ENCODE data around the gene ING2.
A peak's percentile ranks its signal among the peaks of the same experiment; 100 is the strongest.

The ING2 gene

DNA sequence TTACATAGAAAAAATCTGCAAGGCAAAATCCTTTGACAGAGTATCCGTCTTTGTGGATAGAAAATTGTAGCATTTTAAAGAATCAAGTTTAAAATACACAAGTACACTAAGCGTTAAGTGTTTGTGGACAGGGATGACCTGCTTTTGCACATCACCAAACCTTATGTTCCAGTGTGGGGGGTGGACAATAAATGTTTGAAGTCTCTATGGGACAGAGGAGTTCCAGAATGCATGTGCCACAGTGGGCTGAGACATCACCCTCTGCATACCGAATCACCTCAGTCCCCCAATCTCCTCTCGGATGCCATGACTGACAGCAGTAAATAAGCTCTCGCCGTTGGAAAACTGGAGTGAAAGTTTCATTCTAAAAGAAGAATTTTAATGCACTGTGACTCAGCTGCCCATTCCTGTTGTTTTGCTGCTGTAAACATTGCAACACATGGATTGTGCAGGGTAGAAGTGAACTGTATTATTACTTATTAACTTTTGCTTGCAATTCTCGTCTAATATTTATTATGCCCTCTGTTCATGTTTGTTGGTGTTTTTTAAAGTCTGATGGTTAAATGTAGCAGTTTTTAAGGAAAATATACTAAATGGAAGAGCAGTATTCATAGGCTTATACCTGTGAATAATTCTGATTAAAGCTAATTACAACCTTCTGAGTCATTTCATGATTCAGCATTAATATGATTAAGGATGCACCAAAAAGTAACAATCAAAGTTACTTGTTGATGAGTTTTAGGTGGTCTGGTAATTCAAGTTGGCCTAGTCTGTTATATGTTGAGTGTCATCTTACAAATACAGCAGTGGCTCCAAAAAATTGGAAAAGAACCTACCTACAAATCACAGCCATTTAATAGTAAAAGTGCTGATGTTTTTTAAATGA is 36.4 kb upstream of the ING2 start:
- in situ Hi-C loops (cut with MboI; ENCODE audit: low pct_unique_long_range_greater_than_20kb, low sequenced_read_pairs, unreplicated experiment), result no loop called here
- no peak for DNase-seq (ENCODE audit: low spot score)
- TF ChIP-seq, protein P1, sequence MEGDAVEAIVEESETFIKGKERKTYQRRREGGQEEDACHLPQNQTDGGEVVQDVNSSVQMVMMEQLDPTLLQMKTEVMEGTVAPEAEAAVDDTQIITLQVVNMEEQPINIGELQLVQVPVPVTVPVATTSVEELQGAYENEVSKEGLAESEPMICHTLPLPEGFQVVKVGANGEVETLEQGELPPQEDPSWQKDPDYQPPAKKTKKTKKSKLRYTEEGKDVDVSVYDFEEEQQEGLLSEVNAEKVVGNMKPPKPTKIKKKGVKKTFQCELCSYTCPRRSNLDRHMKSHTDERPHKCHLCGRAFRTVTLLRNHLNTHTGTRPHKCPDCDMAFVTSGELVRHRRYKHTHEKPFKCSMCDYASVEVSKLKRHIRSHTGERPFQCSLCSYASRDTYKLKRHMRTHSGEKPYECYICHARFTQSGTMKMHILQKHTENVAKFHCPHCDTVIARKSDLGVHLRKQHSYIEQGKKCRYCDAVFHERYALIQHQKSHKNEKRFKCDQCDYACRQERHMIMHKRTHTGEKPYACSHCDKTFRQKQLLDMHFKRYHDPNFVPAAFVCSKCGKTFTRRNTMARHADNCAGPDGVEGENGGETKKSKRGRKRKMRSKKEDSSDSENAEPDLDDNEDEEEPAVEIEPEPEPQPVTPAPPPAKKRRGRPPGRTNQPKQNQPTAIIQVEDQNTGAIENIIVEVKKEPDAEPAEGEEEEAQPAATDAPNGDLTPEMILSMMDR (IDR thresholded peaks at IDR 0.05; ENCODE audit: extremely low read depth, insufficient read depth, missing control alignments), result no peak

DNA sequence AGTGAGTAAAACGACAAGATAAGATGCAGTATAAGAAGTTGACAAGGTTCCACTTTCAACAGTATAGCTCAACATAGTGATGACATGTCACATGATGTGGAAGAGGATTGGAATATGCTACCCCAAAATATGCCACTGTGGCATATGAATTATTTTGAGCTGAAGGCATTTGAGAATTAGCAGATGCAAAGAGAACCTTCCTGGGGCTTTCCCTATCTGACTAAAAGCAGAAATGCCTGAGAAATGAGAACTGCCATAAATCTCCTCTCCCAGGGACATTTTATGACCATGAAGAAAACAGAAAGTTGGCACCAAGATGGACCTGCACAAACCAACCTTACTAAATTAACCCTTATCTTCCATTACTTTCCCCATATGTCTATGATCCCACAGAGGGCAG is 35.6 kb upstream of the ING2 start:
- in situ Hi-C loops (cut with MboI; ENCODE audit: low pct_unique_long_range_greater_than_20kb, low sequenced_read_pairs, unreplicated experiment), result no loop called here
- TF ChIP-seq, protein P1 (IDR thresholded peaks at IDR 0.05; ENCODE audit: extremely low read depth, insufficient read depth, missing control alignments), result no peak
- no peak for DNase-seq (ENCODE audit: low spot score)

DNA sequence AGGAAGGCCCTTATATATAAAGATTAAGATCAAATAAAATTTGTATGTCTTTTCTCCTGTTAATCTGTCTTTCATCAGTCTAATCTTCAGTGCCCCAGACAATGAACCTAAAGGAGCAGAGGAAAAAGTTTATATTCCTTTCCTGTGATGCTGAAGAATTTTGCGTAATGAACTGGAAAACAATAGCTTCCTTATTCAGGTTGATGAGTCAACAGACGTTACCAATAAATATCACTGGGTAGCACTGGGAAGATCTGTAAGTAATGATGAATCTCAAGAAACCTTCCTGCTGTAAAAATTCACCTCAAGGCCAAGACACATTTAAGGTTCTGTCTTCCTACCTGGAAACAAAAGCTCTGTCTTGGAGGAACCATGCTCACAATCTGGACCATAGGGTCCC is 34.9 kb upstream of the ING2 start:
- no peak for DNase-seq (ENCODE audit: low spot score)

DNA sequence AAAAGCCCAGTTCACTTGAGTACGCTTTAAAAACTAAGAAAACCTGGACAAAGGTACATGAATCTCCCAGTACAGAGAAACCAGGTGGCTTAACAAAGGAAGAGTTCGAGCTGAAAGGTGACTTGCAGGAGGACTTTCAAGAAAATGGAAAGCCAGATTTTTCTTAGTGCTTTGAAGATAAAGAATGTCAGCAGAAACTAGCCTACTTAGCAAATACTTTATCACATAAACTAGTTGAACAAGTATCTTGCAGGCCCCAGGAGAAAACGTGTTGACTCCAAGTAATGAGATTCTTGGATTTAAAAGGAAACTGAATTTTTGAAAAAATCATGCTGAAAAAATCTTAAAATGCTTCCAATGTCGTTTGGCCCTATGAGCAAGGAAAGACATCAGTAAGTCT is 34.0 kb upstream of the ING2 start:
- in situ Hi-C loops (cut with MboI; ENCODE audit: low pct_unique_long_range_greater_than_20kb, low sequenced_read_pairs, unreplicated experiment), result no loop called here
- DNase-seq (ENCODE audit: low spot score), result no peak
- TF ChIP-seq, protein P1 (IDR thresholded peaks at IDR 0.05; ENCODE audit: extremely low read depth, insufficient read depth, missing control alignments), result no peak

More for the DNA sequence above, 34.9 kb upstream of the ING2 start:
- TF ChIP-seq, protein P1 (IDR thresholded peaks at IDR 0.05; ENCODE audit: extremely low read depth, insufficient read depth, missing control alignments), result no peak
- in situ Hi-C loops (cut with MboI; ENCODE audit: low pct_unique_long_range_greater_than_20kb, low sequenced_read_pairs, unreplicated experiment), result no loop called here

DNA sequence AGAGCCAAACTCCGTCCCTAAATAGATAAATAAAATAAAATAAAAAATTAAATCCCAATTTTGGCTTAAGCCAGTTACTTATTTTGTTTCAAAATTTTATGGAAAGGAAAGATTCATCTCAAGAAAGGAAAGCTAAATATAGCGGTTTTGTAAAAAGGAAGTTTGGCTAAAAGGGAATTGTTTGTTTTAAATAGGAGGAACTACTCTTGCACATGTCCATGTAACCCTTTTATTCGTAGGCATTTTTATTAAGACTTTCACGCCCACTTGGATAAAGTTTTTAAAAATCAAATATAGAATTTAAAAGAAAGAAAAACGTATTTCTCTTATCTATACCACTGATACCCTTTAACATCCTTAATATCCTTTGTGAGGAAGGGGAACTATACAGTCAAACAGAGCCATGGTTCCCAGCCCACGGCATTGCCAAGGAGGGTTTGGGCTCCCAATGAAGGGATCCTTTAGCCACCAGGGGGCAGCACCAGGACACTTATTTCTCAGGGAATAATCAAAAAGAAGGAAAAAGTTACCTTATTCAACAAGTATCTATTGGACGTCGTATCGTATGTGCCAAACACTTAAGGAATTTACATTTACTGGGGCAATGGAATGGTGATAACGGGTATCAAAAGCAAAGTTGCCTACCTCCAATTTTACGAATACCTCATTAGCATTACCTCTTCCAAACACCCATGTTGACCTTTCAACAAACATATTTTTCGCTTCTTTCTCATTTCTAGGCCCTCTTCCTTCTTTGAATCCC is 32.7 kb upstream of the ING2 start:
- DNase-seq (ENCODE audit: low spot score), result peak; percentile 72
- TF ChIP-seq, protein P1 (IDR thresholded peaks at IDR 0.05; ENCODE audit: extremely low read depth, insufficient read depth, missing control alignments), result peak; percentile 76
- in situ Hi-C loops (cut with MboI; ENCODE audit: low pct_unique_long_range_greater_than_20kb, low sequenced_read_pairs, unreplicated experiment), result no loop called here

DNA sequence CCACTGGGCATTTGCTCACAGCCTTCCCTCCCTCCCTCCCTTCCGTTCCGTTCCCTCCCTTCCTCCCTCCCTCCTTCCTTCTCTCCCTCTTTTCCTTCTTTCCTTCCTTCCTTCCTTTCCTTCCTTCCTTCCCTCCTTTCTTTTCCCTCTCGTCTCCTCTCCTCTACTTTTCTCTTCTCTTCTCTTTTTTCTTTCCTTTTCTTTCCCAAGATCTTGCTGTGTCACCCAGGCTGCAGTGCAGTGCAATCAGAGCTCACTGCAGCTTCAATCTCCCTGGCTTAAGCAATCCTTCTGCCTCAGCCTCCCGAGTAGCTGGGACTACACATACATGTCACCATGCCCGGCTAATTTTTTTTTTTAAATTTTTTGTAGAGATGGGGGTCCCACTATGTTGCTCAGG is 26.7 kb upstream of the ING2 start:
- TF ChIP-seq, protein P1 (IDR thresholded peaks at IDR 0.05; ENCODE audit: extremely low read depth, insufficient read depth, missing control alignments), result no peak
- DNase-seq (ENCODE audit: low spot score), result no peak
- in situ Hi-C loops (cut with MboI; ENCODE audit: low pct_unique_long_range_greater_than_20kb, low sequenced_read_pairs, unreplicated experiment), result no loop called here
